Globus pallidus (tissue), 1 donor: ENCODE data around the gene SRPK1.
"Not testable (repeated sequence)": the region's sequence is repeated elsewhere in the genome, so short reads cannot be mapped to it uniquely, and the experiment has no call there.

ENCODE experiments used
- DNase-seq: peaks from one replicate; pipeline ENCODE4 v3.0.0-alpha.2; 2015; ENCODE audit warnings: low spot score

Gene SRPK1

DNA sequence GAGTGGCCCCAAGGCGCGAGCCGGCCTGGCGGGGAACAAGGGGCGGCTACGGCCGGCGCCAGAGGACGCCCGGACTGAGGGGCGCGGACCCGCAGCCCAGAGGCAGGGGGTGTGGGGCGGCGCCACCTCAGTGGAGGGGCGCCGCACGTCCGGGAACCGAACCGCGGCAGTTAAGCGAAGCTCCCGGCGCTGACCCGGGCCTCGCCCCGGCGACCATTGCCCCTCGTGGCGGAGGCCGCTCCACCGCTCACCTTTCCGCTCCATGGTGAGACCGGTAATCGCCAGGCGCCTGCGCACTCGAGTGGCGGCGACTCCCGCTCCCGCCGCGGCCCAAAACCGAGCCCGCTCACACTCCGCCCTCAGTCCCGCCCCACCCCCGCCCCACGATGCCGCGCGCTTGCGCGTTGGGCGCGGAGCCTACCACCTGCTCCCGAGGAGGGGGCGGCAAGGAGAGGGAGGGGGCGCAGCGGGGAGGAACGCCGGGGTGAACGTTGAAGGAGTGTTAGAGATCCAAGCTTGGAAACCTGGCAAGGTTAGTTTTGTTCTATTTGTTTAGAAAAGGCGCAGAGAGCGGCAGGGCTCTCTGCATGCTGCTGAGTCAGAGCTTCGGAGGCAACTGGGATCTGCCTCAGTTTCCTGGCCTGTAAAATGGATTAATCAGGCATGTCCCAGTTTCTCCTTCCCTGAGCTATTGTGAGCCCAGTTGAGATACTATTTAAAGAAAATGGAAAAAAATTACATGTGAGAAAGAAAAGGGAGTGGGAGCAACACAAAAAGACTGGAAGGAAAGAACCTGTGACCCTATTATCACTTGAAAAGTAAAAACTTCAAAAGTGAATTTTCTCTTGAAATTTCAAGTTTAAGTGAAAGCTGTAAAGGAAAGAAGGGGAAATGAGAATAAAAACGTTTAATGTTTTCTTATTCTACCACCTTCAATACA, at the start of gene SRPK1:
Gene SRPK1 (minus strand): TSS at position 306 of the 940 bp plus-strand sequence. CDS start 42 bp downstream, at position 264.
- peak; percentile 82 for DNase-seq

DNA sequence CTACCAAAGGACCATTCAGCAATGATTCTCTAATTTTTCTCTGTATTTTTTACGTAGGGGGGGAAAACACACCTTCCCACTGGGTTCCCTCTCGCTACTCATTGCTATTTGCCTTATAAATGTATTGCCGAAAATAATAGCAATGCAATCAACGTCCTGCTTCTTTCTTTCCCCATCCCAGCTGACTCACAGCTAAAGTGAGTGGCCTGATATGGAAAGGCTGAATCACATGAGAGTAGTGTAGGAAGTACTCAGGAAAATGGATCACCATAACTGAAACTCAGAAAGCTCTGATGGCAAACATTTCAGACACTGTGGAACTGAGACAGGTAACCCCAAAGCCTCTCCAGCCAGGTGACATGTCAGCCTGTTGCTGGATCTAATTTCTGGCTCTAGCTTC, 49.3 kb upstream of the SRPK1 start:
- DNase-seq = no peak

DNA sequence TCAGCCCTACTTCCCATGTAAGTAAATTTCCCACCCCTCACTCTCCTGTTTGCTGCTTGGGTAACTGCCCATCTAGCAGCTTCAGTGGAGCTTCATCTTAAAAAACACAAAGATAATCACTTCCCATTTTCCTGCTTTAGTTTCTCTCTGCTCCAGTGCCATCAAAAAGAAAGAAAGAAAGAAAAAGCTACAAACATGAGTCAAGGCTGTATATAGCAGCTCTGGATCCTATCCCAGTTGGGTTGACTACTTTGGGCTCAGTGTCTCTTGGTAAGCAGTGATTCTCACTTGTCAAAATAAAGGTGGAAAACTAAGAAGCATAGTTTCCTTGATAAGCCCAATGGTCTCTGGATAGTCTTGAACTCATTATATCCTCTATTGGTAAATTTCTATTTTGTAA, 48.7 kb upstream of the SRPK1 start:
- DNase-seq = no peak

DNA sequence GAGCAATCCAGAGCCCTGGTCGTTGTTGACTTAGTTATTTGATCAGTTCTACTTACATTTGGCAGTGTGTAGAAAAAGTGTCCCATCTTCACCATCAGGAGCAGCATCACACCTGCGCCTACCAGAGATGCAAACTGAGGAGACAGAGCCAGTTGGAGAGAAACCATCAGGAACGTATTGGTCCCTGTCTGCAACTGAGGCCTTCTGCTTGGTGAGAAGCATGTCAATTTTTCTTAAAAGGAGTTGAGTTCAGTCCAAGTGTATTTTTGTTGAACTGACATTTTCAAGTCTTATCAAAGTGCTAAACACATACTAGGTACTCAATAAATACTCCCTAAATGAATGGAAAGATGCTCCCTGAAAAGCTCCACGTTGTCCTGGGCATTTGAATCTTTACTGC, 47.9 kb upstream of the SRPK1 start:
- no peak for DNase-seq

DNA sequence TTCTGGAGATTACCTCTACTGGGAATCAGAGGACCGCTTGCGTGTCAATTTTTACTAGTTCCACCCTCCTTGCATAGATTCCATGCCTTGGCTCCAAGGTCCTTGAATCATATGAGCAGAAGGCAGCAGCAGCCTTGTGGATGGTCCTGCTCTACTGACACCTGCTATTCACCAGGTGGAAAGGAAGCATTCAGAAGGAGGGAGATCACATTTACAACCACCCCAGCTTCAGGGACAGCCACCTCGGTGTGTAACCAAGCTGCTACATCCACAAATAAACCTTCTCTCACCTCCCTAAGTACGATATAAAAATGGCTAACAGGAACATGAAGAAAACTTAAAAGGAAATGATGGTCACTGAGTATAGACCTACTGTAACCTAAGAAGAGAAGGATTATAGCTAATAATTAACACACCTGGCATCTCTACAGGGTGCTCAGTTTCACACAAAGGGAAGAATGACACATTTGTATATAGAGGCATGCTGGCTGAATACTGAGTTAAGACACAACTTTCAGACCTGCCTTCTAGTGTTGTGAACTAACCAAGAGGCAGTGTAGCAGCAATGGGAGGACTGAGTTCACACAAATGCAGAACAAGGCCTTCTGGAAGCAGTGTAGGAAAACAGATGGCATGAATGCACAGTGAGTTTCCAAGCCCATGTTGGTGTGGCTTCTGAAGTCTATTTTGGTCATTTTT, 46.3 kb upstream of the SRPK1 start:
- DNase-seq = no peak

DNA sequence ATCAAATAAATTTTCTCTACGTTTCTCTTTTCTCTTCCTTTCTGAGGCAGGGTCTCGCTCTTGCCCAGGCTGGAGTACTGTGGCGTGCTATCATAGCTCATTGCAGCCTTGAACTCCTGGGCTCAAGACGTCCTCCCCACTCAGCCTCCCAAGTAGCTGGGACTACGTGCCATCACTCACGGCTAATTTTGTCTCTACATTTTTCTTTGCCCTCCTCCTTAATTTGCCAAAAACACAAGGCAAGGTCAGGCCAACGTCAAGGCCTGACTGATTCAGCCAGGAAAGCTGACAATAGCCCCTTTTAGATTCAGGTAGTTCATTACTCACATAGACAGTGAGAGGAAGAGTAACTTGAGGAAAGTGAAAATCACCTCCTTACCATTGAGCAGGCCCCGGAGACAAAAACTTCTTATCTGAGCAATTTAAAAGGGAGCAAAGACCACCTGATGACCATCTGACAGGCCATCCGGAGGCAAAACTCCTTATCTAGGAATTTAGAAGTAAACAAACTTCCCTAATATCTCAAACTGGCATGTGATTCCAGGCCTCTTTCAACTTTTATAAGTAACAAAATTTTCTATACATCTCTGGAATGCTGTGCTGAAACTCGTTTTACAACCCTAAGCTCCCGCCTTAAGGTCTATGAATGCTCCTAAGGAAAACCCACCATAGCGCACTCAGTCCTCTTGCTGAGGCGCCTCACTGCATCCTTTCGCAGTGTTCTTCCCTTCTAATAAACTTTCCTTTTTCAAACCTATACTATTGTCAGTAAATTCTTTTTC, 42.1 kb upstream of the SRPK1 start:
- DNase-seq = no peak

DNA sequence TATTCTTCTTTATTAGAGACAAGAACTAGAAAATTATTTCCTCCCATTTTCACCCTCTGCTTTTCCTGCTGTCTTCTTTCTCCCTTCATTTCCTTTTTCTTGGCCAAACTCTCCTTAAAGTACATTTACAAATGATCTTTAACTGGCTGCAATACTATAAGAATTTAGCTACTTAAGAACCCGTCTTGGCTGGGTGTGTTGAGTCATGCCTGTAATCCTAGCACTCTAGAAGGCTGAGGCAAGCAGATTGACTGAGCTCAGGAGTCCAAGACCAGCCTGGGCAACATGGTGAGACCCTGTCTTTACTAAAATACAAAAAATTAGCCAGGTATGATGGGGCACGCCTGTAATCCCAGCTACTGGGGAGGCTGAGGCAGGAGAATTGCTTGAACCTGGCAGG, 39.3 kb upstream of the SRPK1 start:
- no peak for DNase-seq

DNA sequence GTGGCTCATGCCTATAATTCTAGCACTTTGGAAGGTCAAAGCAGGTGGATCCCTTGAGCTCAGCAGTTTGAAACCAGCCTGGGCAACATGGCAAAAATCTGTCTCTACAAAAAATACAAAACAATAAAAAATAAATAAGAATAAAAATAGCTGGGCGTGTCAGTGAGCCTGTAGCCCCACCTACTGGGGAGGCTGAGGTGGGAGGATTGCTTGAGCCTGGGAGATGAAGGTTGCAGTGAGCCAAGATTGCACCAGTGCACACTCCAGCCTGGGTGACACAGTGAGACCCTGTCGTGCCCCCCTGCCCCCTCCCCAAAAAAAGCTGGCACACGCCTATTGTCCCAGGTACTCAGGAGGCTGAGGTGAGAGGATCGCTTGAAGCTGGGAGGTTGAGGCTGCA, 35.1 kb upstream of the SRPK1 start:
- DNase-seq = no peak

DNA sequence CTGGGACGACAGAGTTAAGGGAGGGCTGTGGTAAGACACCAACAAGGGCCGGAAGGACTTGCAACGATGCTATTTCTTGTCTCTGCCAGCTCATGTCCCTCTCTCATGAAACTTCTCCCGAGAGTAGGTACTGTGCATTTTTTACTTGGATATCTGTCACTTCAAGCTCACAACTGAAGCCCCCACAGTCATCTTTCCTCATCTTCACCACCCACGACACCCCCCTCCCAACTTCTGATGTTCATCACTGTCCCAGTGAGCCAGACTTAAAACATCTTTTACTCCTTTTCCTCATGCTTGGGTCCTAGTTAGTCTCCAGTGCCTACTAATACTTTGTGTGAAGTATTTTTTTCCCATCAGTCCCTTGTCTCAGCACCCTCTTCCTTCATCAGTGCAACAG, 34.6 kb upstream of the SRPK1 start:
- DNase-seq = no peak

DNA sequence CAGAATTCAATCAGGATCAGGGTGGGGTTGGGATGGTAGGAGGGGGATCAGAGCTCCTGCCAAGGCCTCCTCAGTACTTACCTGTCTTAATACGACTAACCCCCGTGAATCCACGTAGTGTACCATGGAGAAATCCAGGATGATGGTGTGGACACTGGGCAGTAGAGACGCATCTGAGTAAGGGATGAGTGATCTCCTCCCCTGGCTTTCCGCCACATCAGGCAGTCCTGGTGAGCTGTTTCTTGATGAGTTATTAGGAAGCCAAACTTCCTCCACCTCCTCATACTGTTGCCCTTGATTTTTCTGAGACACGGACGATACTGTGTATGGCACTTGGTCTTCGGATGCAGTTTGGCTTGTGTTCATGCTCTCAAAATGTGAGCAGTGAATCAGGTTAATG, 34.2 kb upstream of the SRPK1 start:
- DNase-seq = no peak

DNA sequence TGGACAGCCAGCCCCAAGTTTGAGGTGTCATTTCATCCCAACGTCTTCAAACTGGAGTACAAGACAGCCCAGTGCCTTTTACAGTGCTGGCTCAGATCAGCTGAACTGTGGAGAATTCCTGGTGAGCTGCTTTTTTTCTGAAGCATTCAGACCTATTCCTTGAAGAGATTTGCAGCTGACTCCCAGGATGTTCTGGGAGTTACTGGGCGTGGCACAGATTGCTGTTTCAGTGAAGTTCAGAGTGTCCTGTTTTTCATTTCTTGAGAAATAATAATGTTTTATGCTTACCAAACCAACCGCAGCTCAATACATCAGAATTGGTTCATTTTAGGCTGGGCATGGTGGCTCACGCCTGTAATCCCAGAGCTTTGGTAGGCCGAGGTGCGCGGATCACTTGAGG, 33.4 kb upstream of the SRPK1 start:
- DNase-seq = no peak

DNA sequence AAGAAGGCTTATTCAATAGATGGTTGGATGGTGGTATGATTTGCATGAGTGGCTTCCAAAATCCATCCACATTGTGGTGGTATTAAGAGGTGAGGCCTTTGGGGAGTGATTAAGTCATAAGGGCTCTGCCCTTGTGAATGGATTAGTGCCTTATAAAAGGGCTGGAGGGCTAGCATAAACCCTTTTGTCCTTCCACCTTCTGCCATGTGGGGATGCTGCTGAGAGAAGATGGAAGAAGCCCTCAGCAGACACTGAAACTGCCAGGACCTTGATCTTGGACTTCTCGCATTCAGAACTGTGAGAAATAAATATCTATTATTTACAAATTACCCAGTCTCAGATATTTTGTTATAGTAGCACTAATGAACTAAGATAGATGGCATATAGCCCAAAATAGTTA, 27.8 kb upstream of the SRPK1 start:
- no peak for DNase-seq

DNA sequence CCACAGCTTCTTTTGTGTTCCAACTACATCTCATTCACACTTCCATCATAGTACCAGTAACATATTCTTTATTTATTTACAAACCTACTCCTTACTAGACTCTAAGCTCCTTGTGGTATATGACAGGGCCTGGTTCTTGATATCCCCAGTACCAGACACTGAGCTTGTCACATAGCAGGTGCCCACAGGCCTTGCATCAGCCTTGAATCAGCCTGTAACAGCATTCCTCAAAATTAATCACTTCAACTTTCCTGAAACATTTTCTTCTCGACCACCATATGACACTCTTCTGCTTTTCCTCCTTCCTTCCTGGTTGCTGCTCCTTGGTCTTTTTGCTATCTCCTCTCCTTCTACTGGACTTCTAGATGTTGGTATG, 24.7 kb upstream of the SRPK1 start:
- no peak for DNase-seq

DNA sequence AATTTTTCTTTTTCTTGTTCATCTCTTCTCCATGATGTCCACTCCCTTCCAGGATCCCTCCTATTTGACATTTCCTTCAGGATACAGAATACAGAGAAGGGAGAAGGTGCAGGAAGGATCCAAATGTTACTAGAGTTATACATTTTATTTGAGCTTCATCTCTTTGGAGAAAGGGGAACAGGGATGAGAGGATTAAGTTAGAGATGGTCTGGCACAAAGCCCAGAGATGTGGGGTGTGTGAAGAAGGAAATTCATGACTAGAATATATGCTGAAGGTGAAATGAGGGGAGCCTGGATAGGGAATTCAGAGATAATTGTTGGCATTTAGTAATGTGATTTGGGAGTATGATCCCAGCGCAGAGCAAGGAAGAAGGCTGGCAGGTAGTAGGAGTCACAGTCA, 22.5 kb upstream of the SRPK1 start:
- DNase-seq = no peak

DNA sequence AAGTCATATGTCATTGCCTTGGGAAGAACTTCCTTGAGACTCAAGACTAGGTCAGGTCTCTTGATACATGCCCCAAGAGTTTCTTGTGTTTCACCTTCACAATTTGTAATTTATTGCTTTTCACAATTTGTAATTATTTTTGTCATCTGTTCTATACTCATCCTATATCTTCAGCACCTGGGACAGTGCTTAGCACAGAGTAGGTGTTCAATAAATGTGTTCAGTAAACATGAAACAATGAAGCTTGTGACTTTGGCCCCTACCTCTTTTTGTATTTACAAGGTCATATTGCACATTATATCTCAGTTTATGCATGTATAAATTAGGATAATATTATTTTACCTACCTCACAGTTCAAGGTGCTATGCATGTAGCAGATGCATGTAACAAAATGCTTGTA, 21.5 kb upstream of the SRPK1 start:
- DNase-seq = no peak

DNA sequence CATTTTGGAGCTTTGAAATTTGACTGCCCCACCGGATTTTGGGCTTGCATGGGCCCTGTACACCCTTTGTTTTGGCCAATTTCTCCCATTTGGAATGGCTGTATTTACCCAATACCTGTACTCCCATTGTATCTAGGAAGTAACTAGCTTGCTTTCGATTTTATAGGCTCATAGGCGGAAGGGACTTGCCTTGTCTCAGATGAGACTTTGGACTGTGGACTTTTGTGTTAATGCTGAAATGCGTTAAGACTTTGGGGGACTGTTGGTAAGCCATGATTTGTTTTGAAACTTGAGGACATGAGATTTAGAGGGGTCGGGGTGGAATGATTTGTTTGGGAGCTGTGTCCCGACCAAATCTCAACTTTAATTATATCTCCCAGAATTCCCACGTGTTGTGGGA, 20.3 kb upstream of the SRPK1 start:
- DNase-seq = not testable (repeated sequence)

DNA sequence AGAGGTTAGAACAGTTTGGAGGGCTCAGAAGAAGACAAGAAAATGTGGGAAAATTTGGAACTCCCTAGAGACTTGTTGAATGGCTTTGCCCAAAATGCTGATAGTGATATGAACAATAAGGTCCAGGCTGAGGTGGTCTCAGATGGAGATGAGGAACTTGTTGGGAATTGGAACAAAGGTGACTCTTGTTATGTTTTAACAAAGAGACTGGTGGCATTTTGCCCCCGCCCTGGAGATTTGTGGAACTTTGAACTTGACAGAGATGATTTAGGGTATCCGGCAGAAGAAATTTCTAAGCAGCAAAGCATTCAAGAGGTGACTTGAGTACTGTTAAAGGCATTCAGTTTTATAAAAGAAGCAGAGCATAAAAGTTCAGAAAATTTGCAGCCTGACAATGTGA, 19.1 kb upstream of the SRPK1 start:
- not testable (repeated sequence) for DNase-seq

DNA sequence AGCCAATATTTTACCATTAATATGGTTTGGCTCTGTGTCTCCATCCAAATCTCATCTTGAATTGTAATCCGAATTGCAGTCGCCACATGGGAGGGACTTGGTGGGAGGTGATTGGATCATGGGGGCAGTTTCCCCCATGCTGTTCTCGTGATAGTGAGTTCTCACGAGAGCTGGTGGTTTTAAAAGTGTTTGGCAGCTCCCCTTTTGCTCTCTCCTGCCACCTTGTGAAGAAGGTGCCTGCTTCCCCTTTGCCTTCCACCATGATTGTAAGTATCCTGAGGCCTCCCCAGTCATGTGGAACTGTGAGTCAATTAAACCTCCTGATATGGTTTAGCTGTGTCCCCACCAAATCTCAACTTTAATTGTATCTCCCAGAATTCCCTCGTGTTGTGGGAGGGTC, 18.4 kb upstream of the SRPK1 start:
- DNase-seq = not testable (repeated sequence)

DNA sequence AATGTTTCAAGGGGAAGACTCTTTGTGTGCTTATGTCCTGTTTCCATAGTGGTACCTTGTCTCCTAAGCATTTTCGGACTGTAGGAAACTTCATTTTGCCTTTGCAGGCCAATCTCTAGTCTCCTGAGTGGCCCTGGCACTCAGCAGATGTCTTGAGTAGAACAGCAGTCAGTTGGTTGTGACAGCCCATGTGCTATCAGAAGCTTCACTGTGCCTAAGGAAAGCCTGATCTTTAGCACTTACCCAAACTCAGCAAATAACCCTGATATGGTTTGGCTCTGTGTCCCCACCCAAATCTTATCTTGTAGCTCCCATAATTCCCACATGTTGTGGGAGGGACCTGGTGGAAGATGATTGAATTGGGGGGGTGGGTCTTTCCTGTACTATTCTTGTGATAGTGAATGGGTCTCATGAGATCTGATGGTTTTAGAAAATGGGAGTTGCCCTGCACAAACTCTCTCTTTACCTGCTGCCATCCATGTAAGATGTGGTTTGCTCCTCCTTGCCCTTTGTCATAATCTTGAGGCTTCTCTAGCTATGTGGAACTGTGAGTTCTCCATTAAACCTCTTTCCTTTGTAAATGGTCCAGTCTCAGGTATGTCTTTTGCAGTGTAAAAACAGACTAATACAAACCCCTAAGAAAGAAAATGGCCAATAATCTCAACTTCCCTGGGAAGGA, 15.9 kb upstream of the SRPK1 start:
- no peak for DNase-seq

DNA sequence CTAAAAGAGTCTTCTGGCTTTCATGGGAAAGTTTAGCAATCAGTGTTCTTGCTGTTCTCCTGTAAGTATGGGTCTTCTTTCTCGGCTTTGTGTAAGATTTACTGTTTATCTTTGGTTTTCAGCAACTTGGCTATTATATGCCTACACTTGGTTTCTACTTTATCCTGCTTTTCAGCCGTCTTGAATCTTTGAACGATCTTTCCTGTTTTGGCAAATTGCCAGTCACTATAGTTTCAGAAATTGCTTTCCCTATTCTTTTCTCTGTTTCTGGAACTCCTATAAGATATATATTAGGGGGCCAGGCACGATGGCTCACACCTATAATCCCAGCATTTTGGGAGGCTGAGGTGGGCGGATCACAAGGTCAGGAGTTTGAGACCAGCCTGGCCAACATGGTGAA, 14.6 kb upstream of the SRPK1 start:
- no peak for DNase-seq

DNA sequence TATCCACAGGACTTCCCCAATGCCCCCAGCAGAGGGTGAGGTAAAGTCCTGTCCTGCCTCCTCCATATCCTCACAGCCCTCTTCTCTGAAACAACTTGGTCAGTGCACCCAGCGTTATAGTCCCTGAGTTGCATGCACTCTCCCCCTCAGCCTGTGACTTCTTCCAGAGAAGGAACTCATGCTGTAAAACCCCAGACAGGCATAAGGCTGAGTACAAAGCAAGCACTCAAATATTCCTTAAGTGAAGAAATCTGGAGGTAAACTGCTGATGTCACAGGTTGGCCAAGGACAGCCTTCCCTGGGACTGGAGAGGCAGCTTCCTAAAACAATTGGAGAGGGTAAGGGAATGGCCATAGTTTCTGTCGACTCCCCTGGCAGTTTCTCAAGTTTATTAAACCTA, 12.9 kb upstream of the SRPK1 start:
- DNase-seq = no peak

DNA sequence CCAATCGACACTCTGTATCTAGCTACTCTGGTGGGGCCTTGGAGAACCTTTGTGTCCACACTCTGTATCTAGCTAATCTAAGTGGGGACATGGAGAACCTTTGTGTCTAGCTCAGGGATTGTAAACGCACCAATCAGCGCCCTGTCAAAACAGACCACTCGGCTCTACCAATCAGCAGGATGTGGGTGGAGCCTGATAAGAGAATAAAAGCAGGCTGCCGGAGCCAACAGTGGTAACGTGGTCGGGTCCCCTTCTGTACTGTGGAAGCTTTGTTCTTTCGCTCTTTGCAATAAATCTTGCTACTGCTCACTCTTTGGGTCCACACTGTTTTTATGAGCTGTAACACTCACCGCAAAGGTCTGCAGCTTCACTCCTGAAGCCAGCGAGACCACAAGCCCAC, 11.0 kb upstream of the SRPK1 start:
- not testable (repeated sequence) for DNase-seq
